Activated CD4-positive, alpha-beta T cell treated with anti-CD3 and anti-CD28 coated beads, Interleukin-2, amount 50 U/mL, for 16 hours (primary cell): ENCODE data around the gene C12orf57.
"Not testable (repeated sequence)": the region's sequence is repeated elsewhere in the genome, so short reads cannot be mapped to it uniquely, and the experiment has no call there.

Source experiments
- DNase-seq: peaks from one replicate; pipeline ENCODE4 v3.0.0-alpha.2; 2020

C12orf57 gene, protein sequence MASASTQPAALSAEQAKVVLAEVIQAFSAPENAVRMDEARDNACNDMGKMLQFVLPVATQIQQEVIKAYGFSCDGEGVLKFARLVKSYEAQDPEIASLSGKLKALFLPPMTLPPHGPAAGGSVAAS

DNA sequence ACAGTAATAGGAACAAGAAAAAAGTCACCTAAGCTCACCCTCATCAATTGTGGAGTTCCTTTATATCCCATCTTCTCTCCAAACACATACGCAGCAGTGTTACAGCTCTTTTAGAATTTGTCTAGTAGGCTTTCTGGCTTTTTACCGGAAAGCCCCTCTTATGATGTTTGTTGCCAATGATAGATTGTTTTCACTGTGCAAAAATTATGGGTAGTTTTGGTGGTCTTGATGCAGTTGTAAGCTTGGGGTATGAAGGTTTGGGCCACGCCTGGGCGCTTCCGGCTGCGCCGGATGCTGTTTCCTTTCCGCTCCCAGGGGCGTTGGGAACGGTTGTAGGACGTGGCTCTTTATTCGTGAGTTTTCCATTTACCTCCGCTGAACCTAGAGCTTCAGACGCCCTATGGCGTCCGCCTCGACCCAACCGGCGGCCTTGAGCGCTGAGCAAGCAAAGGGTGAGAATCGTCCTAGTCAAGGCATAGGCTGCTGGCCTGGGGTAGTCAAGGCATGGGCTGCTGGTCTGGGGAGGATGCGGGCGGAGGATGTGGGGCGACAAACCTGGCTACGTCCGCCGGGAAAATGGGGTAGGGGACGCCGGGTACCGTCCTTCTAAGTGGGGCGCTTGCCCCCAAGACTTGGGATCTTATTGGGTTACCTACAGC lies at the start of gene C12orf57, which contains the start of gene RNU7-1:
Gene C12orf57, plus strand, starts transcription at position 301 of the 659 bp plus-strand sequence. Its CDS starts 100 bp downstream, at position 401.
Gene RNU7-1, plus strand, starts transcription at position 95 of the 659 bp plus-strand sequence.
- DNase-seq, result peak; percentile 96

DNA sequence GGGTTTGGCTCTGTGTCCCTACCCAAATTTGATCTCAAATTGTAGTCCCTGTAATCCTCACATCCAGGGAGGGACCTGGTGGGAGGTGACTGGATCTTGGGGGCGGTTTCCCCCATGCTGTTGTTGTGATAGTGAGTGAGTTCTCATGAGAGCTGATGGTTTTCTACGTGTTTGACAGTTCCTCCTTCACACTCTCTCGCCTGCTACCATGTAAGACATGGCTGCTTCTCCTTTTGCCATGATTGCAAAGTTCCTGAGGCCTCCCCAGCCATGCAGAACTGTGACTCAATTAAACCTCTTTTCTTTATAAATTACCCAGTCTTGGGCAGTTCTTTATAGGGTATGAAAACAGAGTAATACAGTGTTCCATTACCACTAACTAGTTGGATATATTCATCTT lies 49.5 kb upstream of the C12orf57 start:
- no peak for DNase-seq

DNA sequence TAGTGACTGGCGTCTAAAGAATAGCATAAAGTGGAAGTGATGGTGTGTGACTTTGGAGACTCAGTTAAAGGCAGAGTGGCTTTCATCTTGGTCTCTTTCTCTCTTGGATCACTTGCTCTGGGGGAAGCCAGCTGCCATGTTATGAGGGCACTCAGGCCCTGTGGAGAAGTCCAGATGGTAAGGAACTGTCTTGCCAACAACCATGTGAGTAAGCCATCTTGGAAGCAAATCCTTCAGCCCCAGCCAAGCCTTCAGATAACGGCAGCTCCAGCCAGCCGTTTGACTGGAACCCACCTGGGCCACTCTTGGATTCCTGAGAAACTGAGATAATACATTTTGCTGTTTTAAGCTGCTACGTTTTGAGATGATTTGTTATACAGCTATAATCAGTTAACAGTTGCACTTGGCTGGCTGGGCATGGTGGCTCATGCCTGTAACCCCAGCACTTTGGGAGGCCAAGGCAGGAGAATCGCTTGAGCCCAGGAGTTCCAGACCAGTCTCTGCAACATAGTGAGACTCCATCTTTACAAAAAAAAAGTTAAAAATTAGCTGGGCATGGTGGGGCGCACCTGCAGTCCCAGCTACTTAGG lies 46.9 kb upstream of the C12orf57 start:
- no peak for DNase-seq

DNA sequence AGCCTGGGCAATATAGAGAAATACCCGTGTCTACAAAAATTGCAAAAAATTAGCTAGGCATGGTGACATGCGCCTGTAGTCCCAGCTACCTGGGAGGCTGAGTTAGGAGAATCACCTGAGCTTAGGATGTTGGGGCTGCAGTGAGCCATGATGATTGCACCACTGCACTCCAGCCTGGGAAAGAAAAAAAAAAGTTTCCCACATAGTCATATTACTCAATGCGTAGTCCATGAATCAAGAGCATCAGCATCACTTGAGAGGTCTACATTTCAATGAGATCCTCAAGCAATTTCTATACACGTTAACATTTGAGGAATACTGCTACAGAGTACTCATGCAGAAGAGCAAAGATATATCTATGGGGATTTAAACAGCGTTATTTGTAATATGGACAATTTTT lies 44.4 kb upstream of the C12orf57 start:
- no peak for DNase-seq

DNA sequence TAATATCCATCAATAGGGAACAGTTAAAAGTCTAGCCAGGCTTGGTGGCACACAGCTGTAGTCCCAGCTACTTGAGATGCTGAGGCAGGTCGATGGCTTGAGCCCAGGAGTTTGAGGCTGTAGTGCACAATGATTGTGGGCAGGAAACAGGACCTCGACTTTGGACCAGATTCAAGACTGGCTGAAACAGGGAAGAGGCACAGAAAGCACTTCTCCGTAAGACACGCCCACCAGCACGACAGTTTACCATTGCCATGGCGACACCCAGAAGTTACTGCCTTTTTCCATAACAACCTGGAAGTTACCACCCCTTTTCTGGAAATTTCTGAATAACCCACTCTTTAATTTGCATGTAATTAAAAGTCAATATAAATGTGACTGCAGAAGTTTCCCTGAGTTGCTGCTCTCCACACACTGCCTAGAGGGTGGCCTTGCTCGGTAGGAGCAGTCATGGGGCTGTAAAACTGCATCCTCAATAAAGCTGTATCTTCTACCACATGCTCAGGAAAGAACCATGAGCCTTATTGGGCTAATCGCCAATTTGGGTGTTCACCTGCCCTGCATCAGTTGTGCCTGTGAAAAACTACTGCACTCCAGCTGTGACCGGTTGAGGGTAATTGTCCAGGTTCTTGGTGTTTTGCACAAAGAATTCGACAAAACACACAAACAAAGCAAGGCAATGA lies 43.8 kb upstream of the C12orf57 start:
- DNase-seq, result no peak

DNA sequence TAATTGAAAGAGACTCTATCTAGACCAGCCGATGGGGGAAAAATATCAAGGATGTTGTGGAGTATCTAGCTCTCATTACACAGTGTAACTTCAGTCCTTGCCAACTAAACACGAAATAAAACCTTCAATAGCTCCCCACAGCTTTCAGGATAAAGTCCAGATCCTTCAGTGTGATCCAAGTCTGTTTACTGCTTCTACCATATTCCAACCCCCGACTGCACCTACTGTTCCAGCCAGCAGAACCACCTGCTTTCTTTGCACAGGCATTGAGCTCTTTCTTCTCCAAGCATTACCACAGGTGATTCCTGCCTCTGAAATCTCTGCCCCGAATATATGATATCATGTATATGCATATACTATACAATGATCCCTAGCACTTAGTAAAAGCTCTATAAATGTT lies 41.4 kb upstream of the C12orf57 start:
- no peak for DNase-seq

DNA sequence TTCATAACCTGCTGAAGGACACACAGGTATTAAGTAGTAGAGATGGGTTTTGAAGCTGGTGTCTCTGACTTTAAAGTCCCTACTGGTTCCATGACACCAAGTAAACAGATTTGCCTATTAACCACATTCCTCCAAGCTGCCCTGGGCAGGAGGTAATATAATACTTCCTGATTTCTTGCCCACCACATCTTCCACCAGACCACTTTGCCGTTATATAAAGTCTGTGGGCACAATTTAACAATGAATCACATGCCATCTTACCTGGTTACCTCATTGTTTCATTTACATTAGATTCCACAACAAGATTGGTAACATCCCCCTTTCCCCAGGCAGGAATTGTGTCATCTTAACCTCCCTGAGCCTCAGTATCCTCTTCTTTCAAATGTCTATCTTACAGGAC lies 40.1 kb upstream of the C12orf57 start:
- no peak for DNase-seq

DNA sequence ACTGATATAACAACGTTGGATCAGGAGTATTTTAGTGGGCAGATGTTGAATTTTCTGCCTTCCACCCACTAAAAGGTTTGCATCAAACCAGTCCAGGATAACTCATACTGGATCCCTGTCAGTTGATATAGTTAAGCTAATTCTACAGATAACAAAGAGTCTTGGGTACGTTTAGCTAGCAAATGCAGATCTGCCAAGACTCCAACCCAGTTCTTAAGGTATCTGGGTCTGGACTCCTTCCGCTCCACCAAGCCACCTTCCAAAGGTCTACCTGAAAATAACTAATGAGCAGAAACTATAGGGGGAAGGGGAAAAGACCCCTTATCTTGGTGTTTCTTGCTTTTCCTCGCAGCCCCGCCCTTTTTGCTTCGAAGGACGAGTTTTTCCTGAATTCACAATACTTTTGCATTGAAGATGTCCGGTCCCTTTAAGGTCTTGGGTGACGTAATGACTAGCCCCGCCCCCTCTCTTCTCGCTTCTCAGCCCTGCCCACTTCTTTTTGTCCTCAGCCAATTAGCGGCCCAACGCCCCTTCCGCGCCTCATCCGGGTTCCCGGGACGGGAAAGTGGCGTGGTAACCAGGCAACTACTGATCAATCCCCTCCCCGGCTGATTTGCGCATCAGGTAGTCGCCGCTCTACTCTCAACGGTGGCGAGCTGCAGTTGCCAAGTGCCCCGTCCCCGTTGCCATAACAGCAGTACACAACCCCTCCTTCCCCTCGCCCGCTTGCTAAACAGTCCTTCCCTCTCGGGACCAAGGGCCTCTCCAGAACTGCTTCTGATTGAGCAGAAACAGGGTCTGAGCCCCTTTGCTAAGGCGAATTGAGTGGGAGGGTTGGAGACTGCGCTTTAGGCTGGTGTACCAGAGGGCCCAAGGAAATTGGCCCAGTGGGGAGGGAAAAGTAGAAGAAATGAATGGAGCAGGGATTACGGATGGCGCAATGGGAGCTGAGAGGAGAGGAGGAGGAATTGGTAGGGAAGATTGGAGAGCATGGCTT lies 39.2 kb upstream of the C12orf57 start, which contains the start of gene LRRC23:
Gene LRRC23, plus strand, starts transcription at position 543 of the 997 bp plus-strand sequence. CDS start 812 bp downstream, outside the sequence.
- peak; percentile 98 for DNase-seq

DNA sequence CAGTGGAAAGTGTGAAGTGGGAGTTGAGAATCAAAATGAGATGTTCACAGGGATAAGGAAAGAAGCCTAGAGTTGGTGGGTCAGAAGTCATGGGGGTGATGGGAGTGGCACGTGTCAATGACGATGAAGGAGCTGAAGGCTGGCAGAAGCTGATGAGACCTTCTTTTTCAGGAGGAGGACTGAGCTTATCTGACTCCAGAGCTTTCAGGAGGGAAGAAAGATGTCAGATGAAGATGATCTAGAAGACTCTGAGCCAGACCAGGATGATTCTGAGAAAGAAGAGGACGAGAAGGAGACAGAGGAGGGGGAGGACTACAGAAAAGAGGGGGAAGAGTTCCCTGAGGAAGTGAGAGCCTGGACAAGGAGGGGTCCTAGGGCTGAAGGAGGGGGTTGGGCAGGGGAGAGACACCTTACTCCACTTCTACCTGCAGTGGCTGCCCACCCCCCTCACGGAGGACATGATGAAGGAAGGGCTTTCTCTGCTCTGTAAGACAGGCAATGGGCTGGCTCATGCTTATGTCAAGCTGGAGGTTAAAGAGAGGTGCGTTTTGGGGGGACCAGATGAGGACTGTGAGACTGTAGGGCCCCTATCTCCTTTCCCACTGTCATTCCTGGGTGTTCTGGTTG lies 38.3 kb upstream of the C12orf57 start:
- no peak for DNase-seq

DNA sequence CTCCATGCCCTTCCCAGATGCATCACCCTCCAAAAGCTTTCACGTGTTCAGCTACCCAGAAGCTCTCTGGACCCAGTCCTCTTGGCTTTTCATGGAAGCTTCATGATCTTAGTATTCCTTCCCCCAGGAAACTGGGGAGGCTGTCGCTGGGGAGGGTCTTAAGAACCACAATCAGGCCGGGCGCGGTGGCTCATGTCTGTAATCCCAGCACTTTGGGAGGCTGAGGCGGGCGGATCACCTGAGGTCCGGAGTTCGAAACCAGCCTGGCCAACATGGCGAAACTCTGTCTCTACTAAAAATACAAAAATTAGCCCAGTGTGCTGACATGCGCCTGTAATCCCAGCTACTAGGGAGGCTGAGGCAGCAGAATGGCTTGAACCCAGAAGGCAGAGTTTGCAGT lies 35.7 kb upstream of the C12orf57 start:
- not testable (repeated sequence) for DNase-seq

DNA sequence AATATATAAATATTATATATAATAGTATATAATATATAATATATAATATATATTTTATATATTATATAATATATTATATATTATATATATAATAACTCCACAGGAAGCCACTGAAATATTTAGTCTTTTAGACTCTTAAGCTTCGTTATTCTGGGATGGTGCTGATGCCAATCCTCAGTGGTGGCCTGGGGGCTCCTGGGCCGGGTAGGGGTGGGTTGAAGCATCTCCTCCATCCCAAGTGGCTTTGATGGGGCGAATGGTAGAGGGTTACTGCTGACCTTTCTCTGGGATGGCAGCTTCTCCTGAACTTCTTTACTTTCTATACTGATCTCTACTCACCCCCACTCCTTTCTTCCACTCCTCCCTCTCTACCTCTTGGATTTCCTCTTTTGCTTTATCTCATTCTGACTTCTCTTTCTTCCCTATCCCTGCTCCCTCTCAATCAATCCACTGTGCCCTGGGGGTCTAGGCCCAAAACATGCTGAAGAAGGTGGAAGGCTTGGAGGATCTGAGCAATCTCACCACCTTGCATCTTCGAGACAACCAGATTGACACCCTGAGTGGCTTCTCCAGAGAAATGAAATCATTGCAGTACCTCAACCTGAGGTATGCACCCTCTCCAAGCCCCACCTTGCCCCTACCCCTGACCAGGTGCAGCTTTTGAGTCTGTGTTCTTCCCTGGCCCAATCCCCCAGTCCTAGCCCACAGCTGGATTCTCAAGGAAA lies 34.2 kb upstream of the C12orf57 start:
- DNase-seq, result no peak

DNA sequence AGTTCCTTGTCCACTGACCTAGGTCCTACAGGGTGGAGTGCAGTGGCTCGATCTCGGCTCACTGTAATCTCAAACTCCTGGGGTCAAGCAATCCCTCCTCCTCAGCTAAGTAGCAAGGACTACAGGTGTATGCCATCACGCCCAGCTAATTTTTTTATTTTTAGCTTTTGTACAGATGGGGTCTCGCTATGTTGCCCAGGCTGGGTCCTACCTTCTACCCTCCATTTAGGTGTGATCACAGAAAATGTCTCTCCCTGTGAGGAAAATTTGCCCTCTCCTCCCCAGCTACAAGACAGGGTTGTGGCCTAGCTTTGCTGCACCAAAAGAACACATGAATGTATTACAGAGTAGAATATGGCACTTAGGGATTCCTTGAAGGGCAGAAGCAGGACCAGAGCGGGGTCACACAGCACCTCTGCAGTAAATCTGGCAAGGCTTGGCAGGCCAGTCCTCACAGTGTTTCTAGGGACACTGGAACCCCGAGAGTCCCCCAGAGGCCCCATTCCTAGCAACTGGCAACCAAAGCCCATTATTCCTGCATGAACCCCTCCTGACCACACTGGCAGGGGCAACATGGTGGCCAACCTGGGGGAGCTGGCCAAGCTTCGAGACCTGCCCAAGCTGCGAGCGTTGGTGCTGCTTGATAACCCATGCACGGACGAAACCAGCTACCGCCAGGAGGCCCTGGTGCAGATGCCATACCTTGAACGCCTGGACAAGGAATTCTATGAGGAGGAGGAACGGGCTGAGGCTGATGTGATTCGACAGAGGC lies 31.5 kb upstream of the C12orf57 start:
- no peak for DNase-seq

DNA sequence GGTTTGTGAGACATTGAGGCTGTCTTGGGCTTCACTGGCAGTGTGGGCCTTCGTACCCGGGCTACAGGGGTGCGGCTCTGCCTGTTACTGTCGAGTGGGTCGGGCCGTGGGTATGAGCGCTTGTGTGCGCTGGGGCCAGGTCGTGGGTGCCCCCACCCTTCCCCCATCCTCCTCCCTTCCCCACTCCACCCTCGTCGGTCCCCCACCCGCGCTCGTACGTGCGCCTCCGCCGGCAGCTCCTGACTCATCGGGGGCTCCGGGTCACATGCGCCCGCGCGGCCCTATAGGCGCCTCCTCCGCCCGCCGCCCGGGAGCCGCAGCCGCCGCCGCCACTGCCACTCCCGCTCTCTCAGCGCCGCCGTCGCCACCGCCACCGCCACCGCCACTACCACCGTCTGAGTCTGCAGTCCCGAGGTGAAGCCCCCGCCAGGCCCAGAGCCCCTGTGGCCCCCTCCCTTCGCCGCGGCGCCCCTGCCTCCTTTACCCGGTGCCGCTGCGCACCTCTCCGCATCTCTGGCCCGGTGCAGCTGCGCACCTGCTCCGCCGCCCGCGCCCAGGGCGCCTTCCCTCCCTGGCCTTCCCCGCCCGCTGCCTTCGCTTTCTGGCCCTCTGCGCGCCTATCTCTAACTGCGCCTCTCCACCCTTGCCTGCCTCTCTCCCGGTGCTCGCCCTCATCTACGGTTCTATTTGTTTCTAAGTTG lies 29.4 kb upstream of the C12orf57 start, which contains the start of gene ENO2:
Gene ENO2, plus strand, starts transcription at position 335 of the 701 bp plus-strand sequence. CDS start 1,253 bp downstream, outside the sequence.
- peak; percentile 78 for DNase-seq

DNA sequence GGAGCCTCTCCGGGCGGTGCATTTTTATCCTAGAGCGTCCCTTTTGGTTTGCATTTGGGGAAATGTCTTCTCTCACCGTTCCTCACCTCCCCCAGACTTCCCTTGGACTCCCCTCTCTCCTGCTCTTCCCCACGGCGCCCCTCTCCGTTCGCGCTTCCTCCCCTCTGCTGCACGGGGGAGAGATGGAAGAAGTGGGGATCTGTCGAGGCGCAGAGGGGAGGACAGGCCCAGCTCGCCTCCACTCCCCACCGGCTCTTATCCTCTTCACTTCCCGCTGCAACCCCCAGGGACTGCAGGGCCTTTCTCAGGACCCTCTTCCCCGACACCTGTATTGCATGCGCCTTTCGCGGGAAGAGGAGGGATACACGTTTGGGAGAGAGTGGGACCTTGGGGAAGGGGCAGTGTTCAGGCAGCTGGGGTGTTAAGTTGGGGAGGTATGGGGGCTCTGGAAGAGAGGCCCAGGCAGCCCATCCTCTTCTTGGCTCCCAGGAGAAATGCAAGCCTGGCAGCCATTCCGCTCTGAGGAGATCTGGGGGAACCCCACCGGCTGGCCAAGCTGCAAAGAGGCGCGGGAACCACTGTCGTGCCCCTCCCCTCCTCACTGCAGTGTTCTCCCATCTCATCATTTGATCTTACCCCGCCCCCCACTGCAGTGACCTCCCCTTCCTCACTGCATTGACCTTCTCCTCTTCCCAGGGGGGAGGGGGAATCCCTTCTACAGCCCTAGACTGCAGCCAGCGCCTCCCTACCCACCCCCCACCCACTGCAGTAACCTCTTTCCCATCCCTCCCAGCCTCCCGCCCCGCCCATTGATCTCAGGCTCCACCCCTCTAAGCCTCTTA lies 28.7 kb upstream of the C12orf57 start:
- no peak for DNase-seq

DNA sequence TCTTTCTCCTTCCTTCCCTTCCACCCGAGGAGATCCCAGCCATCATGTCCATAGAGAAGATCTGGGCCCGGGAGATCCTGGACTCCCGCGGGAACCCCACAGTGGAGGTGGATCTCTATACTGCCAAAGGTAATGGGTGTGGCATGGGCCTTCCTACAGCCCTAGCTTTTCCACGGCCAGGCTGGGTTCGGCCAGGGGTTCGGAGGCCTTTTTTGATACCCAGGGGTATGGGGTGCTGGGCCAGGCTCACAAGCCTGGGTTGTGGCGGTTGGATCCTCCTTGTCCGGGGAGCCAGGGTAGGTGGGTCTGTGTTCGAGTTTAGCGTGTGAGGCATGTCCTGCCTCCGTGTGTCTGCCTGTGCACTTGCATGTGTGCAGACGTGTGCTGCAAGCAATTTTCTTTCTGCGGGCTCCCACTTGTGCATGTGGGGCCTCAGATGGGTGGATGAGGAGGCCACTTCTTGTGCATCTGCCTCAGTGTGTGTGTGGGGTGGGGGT lies 28.0 kb upstream of the C12orf57 start:
- DNase-seq, result no peak

DNA sequence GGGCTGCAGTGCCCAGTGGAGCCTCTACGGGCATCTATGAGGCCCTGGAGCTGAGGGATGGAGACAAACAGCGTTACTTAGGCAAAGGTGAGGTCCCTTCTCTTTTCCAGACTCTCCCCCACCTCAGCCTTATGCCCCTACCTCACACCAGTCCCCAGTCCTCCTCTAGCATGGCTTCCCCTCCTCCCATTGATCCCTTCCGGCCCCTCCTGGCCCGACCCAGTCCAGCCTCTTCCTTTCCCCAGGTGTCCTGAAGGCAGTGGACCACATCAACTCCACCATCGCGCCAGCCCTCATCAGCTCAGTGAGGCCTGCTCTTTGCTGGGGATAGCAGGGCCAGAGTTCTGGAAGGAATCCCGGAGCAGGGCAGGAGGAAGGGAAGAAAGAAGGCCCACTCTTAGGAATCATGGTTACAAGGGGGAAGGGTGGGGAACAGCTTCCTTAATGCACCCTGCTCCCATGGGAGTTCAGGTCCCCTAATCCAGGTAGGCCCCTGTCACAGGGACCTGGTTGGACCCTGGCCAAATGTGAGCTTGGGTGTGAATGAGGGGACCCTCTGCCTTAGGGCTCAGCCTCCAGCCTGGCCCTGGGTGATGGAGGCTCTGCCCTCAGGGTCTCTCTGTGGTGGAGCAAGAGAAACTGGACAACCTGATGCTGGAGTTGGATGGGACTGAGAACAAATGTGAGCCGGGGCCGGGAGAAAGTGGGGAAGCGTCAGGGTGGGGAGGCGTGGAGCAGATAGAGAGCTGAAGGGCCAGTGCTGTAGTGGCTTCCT lies 27.2 kb upstream of the C12orf57 start:
- DNase-seq, result no peak

DNA sequence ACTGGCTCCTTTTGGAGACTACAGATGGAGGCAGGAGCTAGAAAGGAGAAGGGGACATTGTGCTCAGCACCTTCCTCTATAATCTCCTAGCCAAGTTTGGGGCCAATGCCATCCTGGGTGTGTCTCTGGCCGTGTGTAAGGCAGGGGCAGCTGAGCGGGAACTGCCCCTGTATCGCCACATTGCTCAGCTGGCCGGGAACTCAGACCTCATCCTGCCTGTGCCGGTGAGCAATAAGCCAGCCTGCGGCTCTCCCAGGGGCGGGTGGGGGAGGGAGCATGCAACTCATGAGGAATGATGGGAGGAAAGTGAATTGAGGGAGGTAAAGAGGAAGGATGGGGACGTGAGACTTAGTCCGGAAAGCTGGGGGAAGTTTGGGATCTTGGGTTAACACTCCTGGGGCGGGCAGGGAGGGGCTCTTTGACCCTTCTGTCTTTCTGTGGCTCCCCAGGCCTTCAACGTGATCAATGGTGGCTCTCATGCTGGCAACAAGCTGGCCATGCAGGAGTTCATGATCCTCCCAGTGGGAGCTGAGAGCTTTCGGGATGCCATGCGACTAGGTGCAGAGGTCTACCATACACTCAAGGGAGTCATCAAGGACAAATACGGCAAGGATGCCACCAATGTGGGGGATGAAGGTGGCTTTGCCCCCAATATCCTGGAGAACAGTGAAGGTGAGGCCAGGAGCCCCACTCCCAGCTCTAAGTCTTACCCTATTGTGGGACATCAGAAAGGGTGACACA lies 26.2 kb upstream of the C12orf57 start:
- no peak for DNase-seq
